Measurements from ENCODE around the gene SCYL1. TPM values are rescaled to one million over a fixed set of nuclear protein-coding genes. Genes with fewer than 3 reads are reported as not detected.

Gene SCYL1
- total RNA-seq, 1 donor from 2014 or later, result 16.9 TPM

GRCh38 chr11:65574109-65574810, 49.4 kb downstream of the SCYL1 start:
- H2AFZ ChIP-seq (replicated peaks), result no peak overlapping the region
- Mint-ChIP-seq H3K36me3 (peaks cover 10% of the 10 kb centered on the region), H3K27ac (no peak overlapping the region), H3K4me1 (peaks cover 52% of the 10 kb centered on the region), H3K4me3 (peak overlapping the region; percentile 86), H3K27me3 (ENCODE audit: insufficient read depth, low read depth) (peaks cover 27% of the 10 kb centered on the region), H3K9me3 (no peaks in the 10 kb centered on the region)
- no peak overlapping the region for H3K9ac ChIP-seq
- H3K4me1 ChIP-seq, result peaks cover 22% of the 10 kb centered on the region
- peaks cover 53% of the 10 kb centered on the region for H3K27me3 ChIP-seq
- DNase-seq (ENCODE audit: low spot score), result peak; percentile 94
- H3K4me2 ChIP-seq, result peak overlapping the region; percentile 97
- H3K36me3 ChIP-seq, result no peaks in the 10 kb centered on the region
- no peak overlapping the region for H3K27ac ChIP-seq
- peak overlapping the region; percentile 48 for H3K4me3 ChIP-seq
- H3K79me2 ChIP-seq (ENCODE audit: low read depth), result peaks cover 24% of the 10 kb centered on the region
- H3F3A ChIP-seq (ENCODE audit: low read depth), result peaks cover 63% of the 10 kb centered on the region
- H4K20me1 ChIP-seq (ENCODE audit: low read depth), result peaks cover 56% of the 10 kb centered on the region
- no peak for TF ChIP-seq EZH2 (IDR thresholded peaks at IDR 0.05)
- TF ChIP-seq CTCF (IDR thresholded peaks at IDR 0.05), result peak; percentile 78
- peak; percentile 48 for TF ChIP-seq EZH2phosphoT487 (IDR thresholded peaks at IDR 0.05)
- H3K9me3 ChIP-seq (ENCODE audit: low read depth), result no peaks in the 10 kb centered on the region

GRCh38 chr11:65574811-65575567, 50.1 kb downstream of the SCYL1 start:
- TF ChIP-seq EZH2 (IDR thresholded peaks at IDR 0.05) (peak; percentile 92), EZH2phosphoT487 (IDR thresholded peaks at IDR 0.05) (peak; percentile 90), CTCF (IDR thresholded peaks at IDR 0.05) (no peak)
- H4K20me1 ChIP-seq (ENCODE audit: low read depth), result peaks cover 56% of the 10 kb centered on the region
- no peak overlapping the region for H3K27ac ChIP-seq
- Mint-ChIP-seq H3K27ac (peak overlapping the region; percentile 83), H3K9me3 (no peaks in the 10 kb centered on the region), H3K27me3 (ENCODE audit: insufficient read depth, low read depth) (peaks cover 26% of the 10 kb centered on the region), H3K4me3 (peak overlapping the region; percentile 79), H3K36me3 (peaks cover 10% of the 10 kb centered on the region), H3K4me1 (peaks cover 50% of the 10 kb centered on the region)
- H2AFZ ChIP-seq (replicated peaks), result no peak overlapping the region
- H3K9me3 ChIP-seq (ENCODE audit: low read depth), result no peaks in the 10 kb centered on the region
- no peak for DNase-seq (ENCODE audit: low spot score)
- H3K27me3 ChIP-seq, result peaks cover 53% of the 10 kb centered on the region
- no peaks in the 10 kb centered on the region for H3K36me3 ChIP-seq
- peak overlapping the region; percentile 83 for H3K4me2 ChIP-seq
- peaks cover 56% of the 10 kb centered on the region for H3F3A ChIP-seq (ENCODE audit: low read depth)
- peaks cover 21% of the 10 kb centered on the region for H3K4me1 ChIP-seq
- H3K9ac ChIP-seq, result no peak overlapping the region
- H3K4me3 ChIP-seq, result peak overlapping the region; percentile 50
- peaks cover 23% of the 10 kb centered on the region for H3K79me2 ChIP-seq (ENCODE audit: low read depth)

- peak within 1 kb of the TSS; percentile 83 for H3K27ac Mint-ChIP-seq
- no peak within 1 kb of the TSS for H3K9ac ChIP-seq
- H3K4me3 Mint-ChIP-seq, result peak within 1 kb of the TSS; percentile 79
- H3K4me1 ChIP-seq, result peaks cover 21% of the 10 kb centered on the region
- peak; percentile 77 for DNase-seq (ENCODE audit: low spot score)
- H3K9me3 Mint-ChIP-seq, result no peaks in the 10 kb centered on the region
- peaks cover 50% of the 10 kb centered on the region for H3F3A ChIP-seq (ENCODE audit: low read depth)
- H3K9me3 ChIP-seq (ENCODE audit: low read depth), result no peaks in the 10 kb centered on the region
- peaks cover 46% of the 10 kb centered on the region for H3K4me1 Mint-ChIP-seq
- peaks cover 19% of the 10 kb centered on the region for H3K79me2 ChIP-seq (ENCODE audit: low read depth)
- no peak within 1 kb of the TSS for H3K27ac ChIP-seq
- H2AFZ ChIP-seq (replicated peaks), result peak within 1 kb of the TSS; percentile 68
- H3K4me2 ChIP-seq, result peak within 1 kb of the TSS; percentile 83
- H3K27me3 ChIP-seq, result peaks cover 53% of the 10 kb centered on the region
- H3K4me3 ChIP-seq, result peak within 1 kb of the TSS; percentile 50
- peaks cover 10% of the 10 kb centered on the region for H3K36me3 Mint-ChIP-seq
- peaks cover 53% of the 10 kb centered on the region for H4K20me1 ChIP-seq (ENCODE audit: low read depth)
- TF ChIP-seq EZH2 (IDR thresholded peaks at IDR 0.05) (peak; percentile 80), CTCF (IDR thresholded peaks at IDR 0.05) (no peak)
- no peaks in the 10 kb centered on the region for H3K36me3 ChIP-seq
- H3K27me3 Mint-ChIP-seq (ENCODE audit: insufficient read depth, low read depth), result peaks cover 28% of the 10 kb centered on the region
Measured at GRCh38 chr11:65575568-65576231, 50.8 kb downstream of the SCYL1 start, which contains the start of gene EHBP1L1. Gene EHBP1L1, plus strand, starts transcription at chr11:65576053. Its CDS starts 250 bp downstream, at chr11:65576303.

Data from neural progenitor cell (in vitro differentiated cells).